GM18907 (cell line): Measurements from ENCODE around the gene ZC3H14.

Experiments
- ATAC-seq: cut with Tn5 transposase; IDR thresholded peaks from one replicate; pipeline ENCODE4 v1.9.1; 2021; ENCODE audit warnings: mild to moderate bottlenecking, moderate library complexity; ENCODE audit not compliant: unreplicated experiment

ZC3H14 gene

GRCh38 chr14:88551094-88551870 lies 11.6 kb upstream of the ZC3H14 start:
- peak; percentile 62 for ATAC-seq

GRCh38 chr14:88551980-88552431 lies 10.8 kb upstream of the ZC3H14 start:
- ATAC-seq = no peak

GRCh38 chr14:88552876-88553275 lies 10.0 kb upstream of the ZC3H14 start:
- no peak for ATAC-seq

GRCh38 chr14:88553886-88554456 lies 8.9 kb upstream of the ZC3H14 start:
- ATAC-seq = no peak

GRCh38 chr14:88554457-88555286 lies 8.2 kb upstream of the ZC3H14 start, which contains the start of gene PTPN21:
TSS of gene PTPN21 (minus strand) at chr14:88555007. CDS start at chr14:88550417, 4,590 bp downstream.
- no peak for ATAC-seq

GRCh38 chr14:88556581-88556980 lies 6.3 kb upstream of the ZC3H14 start:
- no peak for ATAC-seq

- no peak for ATAC-seq
Observed at GRCh38 chr14:88559852-88560251, 3.0 kb upstream of the ZC3H14 start.

- ATAC-seq = no peak
Observed at GRCh38 chr14:88562532-88562830, 356 bp upstream of the ZC3H14 start.

- ATAC-seq = no peak
Observed at GRCh38 chr14:88563845-88564244, 1.0 kb downstream of the ZC3H14 start.

- no peak for ATAC-seq
Observed at GRCh38 chr14:88565427-88565826, 2.6 kb downstream of the ZC3H14 start.

GRCh38 chr14:88568196-88568595 lies 5.4 kb downstream of the ZC3H14 start:
- no peak for ATAC-seq

- no peak for ATAC-seq
Observed at GRCh38 chr14:88572117-88572516, 9.3 kb downstream of the ZC3H14 start.

- no peak for ATAC-seq
Observed at GRCh38 chr14:88576222-88576621, 13.4 kb downstream of the ZC3H14 start.

- no peak for ATAC-seq
Observed at GRCh38 chr14:88584451-88584850, 21.6 kb downstream of the ZC3H14 start.

GRCh38 chr14:88588081-88588480 lies 25.2 kb downstream of the ZC3H14 start:
- no peak for ATAC-seq

GRCh38 chr14:88590173-88590572 lies 27.3 kb downstream of the ZC3H14 start:
- ATAC-seq = no peak

- no peak for ATAC-seq
Observed at GRCh38 chr14:88592031-88592430, 29.2 kb downstream of the ZC3H14 start.

- ATAC-seq = no peak
Observed at GRCh38 chr14:88597038-88597437, 34.2 kb downstream of the ZC3H14 start.

GRCh38 chr14:88597601-88598000 lies 34.8 kb downstream of the ZC3H14 start:
- ATAC-seq = no peak

GRCh38 chr14:88598097-88598675 lies 35.3 kb downstream of the ZC3H14 start:
- ATAC-seq = peak; percentile 31

- ATAC-seq = peak; percentile 30
Observed at GRCh38 chr14:88599326-88599725, 36.5 kb downstream of the ZC3H14 start.
